Activated CD4-positive, alpha-beta T cell treated with anti-CD3 and anti-CD28 coated beads, Interleukin-2, amount 50 U/mL, for 48 hours (primary cell): ENCODE measurements around the gene HORMAD1.
A peak's percentile ranks its signal among the peaks of the same experiment; 100 is the strongest.
"Not testable (repeated sequence)": the region's sequence is repeated elsewhere in the genome, so short reads cannot be mapped to it uniquely, and the experiment has no call there.

Source experiments
- DNase-seq, 2 experiments: peaks; one replicate each; pipeline ENCODE4 v3.0.0-alpha.2; 2020

The HORMAD1 gene

GRCh38 chr1:150696995-150697927 lies 23.4 kb downstream of the HORMAD1 start, which contains the start of gene GOLPH3L:
Gene GOLPH3L, minus strand, starts transcription at chr1:150697154. Its CDS starts 2,316 bp downstream, at chr1:150694838.
- DNase-seq: peak; percentile 87 to 92

- no peak for DNase-seq
Observed at GRCh38 chr1:150696590-150696989, 24.1 kb downstream of the HORMAD1 start.

GRCh38 chr1:150696162-150696561 lies 24.5 kb downstream of the HORMAD1 start:
- DNase-seq: no peak

- no peak for DNase-seq
Observed at GRCh38 chr1:150695561-150695960, 25.1 kb downstream of the HORMAD1 start.

GRCh38 chr1:150692720-150693119 lies 28.0 kb downstream of the HORMAD1 start:
- no peak for DNase-seq

GRCh38 chr1:150688763-150689162 lies 31.9 kb downstream of the HORMAD1 start:
- no peak for DNase-seq

GRCh38 chr1:150686275-150686674 lies 34.4 kb downstream of the HORMAD1 start:
- DNase-seq: no peak

GRCh38 chr1:150683914-150684313 lies 36.8 kb downstream of the HORMAD1 start:
- DNase-seq: no peak

GRCh38 chr1:150678988-150679387 lies 41.7 kb downstream of the HORMAD1 start:
- DNase-seq: no peak

- no peak for DNase-seq
Observed at GRCh38 chr1:150674881-150675280, 45.8 kb downstream of the HORMAD1 start.

- no peak for DNase-seq
Observed at GRCh38 chr1:150663321-150663720, 57.4 kb downstream of the HORMAD1 start.

- no peak for DNase-seq
Observed at GRCh38 chr1:150662811-150663210, 57.9 kb downstream of the HORMAD1 start.

- no peak for DNase-seq
Observed at GRCh38 chr1:150661156-150661555, 59.5 kb downstream of the HORMAD1 start.

GRCh38 chr1:150660584-150660983 lies 60.1 kb downstream of the HORMAD1 start:
- no peak for DNase-seq

GRCh38 chr1:150657064-150657463 lies 63.6 kb downstream of the HORMAD1 start:
- not testable (repeated sequence) for DNase-seq

GRCh38 chr1:150654635-150655034 lies 66.1 kb downstream of the HORMAD1 start:
- DNase-seq: not testable (repeated sequence)

GRCh38 chr1:150650193-150650592 lies 70.5 kb downstream of the HORMAD1 start:
- DNase-seq: no peak

- no peak for DNase-seq
Observed at GRCh38 chr1:150649441-150650075, 71.1 kb downstream of the HORMAD1 start.
